ENCODE measurements around the gene UGGT2. TPM values are rescaled to one million over a fixed set of nuclear protein-coding genes. Genes with fewer than 3 reads are reported as not detected.
"Not testable (repeated sequence)": the region's sequence is repeated elsewhere in the genome, so short reads cannot be mapped to it uniquely, and the experiment has no call there.

Gene UGGT2
- total RNA-seq, 2 donors from 2014 or later: 17.3 to 25.6 TPM

DNA sequence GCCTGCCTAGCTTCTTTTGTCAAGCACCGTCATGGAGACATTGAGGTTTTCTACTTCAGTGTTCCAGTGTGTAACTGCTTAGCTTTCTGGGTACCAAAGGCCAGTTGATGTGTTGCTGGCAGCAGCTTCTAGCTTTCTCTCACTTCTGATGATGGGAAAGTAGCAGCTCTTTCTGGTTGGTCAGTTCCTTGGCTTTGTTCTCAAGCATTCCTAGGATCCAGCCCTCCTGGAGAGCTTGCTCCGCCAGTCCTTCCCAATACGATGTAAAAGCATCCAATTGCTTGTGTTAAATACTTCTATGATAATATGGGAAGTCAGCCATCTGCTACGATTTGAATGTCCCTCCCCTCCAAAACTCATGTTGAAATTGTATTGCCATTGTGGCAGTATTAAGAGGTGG lies 182.8 kb downstream of the UGGT2 start:
- Histone ChIP-seq H3K27me3 (no peaks in the 10 kb centered on the region), H3K36me3 (no peaks in the 10 kb centered on the region), H3K4me3 (no peak overlapping the region), H3K4me1 (no peaks in the 10 kb centered on the region), H3K27ac (no peak overlapping the region), H3K9me3 (no peaks in the 10 kb centered on the region)
- TF ChIP-seq, protein P1, sequence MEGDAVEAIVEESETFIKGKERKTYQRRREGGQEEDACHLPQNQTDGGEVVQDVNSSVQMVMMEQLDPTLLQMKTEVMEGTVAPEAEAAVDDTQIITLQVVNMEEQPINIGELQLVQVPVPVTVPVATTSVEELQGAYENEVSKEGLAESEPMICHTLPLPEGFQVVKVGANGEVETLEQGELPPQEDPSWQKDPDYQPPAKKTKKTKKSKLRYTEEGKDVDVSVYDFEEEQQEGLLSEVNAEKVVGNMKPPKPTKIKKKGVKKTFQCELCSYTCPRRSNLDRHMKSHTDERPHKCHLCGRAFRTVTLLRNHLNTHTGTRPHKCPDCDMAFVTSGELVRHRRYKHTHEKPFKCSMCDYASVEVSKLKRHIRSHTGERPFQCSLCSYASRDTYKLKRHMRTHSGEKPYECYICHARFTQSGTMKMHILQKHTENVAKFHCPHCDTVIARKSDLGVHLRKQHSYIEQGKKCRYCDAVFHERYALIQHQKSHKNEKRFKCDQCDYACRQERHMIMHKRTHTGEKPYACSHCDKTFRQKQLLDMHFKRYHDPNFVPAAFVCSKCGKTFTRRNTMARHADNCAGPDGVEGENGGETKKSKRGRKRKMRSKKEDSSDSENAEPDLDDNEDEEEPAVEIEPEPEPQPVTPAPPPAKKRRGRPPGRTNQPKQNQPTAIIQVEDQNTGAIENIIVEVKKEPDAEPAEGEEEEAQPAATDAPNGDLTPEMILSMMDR (IDR thresholded peaks at IDR 0.05): no peak
- no peak for DNase-seq (ENCODE audit: low spot score)

DNA sequence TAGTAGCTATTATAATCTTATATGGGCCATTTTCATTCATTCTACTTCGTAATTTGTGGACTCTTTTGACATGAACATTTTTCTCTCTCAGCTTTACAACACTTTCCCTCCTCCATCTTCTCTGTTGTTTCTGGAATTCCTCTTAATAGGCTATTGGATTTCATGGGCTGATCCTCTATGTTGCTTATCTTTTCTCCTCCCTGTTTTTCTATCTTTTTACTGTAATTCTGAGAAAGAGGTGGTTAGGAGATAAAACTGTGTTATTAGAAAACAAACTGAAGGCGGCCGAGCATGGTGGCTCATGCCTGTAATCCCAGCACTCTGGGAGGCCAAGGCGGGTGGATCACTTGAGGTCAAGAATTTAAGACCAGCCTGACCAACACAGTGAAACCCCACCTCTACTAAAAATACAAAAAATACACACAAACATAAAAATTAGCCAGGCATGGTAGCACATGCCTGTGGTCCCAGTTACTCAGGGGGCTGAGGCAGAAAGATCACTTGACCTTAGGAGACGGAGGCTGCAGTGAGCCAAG lies 188.1 kb downstream of the UGGT2 start:
- H3K4me3 ChIP-seq: no peak overlapping the region
- no peak for DNase-seq (ENCODE audit: low spot score)
- TF ChIP-seq, protein P1 (IDR thresholded peaks at IDR 0.05): no peak
- H3K9me3 ChIP-seq: no peaks in the 10 kb centered on the region
- no peaks in the 10 kb centered on the region for H3K4me1 ChIP-seq
- H3K36me3 ChIP-seq: peaks cover 7% of the 10 kb centered on the region
- no peak overlapping the region for H3K27ac ChIP-seq
- H3K27me3 ChIP-seq: no peaks in the 10 kb centered on the region

DNA sequence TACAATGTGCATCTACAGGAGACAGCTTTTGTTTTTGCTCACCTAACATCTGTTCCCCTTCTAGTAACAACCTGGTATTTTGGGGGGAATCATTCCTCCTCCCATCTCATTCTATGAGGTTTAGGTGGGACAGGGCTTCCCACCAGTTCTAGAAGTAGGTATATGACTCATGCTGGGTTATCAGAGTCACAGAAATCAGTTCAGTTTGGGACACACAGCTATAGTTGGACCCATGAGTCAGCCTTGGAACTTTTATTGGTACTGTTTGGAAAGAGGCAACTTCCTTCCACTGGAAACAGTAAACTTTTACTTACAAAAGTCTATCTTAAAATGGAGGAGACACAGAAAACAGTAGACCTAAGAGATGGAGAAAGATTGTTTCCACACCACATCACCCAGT lies 190.8 kb downstream of the UGGT2 start:
- Histone ChIP-seq H3K4me3 (no peak overlapping the region), H3K27me3 (no peaks in the 10 kb centered on the region), H3K27ac (no peak overlapping the region), H3K9me3 (no peaks in the 10 kb centered on the region), H3K36me3 (peaks cover 7% of the 10 kb centered on the region), H3K4me1 (no peaks in the 10 kb centered on the region)
- TF ChIP-seq, protein P1 (IDR thresholded peaks at IDR 0.05): no peak
- no peak for DNase-seq (ENCODE audit: low spot score)

GRCh38 chr13:95861296-95861695 lies 191.9 kb downstream of the UGGT2 start:
- H3K27me3 ChIP-seq: no peaks in the 10 kb centered on the region
- H3K27ac ChIP-seq: no peak overlapping the region
- H3K36me3 ChIP-seq: peaks cover 7% of the 10 kb centered on the region
- TF ChIP-seq, protein P1 (IDR thresholded peaks at IDR 0.05): no peak
- H3K9me3 ChIP-seq: no peaks in the 10 kb centered on the region
- no peaks in the 10 kb centered on the region for H3K4me1 ChIP-seq
- DNase-seq (ENCODE audit: low spot score): no peak
- no peak overlapping the region for H3K4me3 ChIP-seq

DNA sequence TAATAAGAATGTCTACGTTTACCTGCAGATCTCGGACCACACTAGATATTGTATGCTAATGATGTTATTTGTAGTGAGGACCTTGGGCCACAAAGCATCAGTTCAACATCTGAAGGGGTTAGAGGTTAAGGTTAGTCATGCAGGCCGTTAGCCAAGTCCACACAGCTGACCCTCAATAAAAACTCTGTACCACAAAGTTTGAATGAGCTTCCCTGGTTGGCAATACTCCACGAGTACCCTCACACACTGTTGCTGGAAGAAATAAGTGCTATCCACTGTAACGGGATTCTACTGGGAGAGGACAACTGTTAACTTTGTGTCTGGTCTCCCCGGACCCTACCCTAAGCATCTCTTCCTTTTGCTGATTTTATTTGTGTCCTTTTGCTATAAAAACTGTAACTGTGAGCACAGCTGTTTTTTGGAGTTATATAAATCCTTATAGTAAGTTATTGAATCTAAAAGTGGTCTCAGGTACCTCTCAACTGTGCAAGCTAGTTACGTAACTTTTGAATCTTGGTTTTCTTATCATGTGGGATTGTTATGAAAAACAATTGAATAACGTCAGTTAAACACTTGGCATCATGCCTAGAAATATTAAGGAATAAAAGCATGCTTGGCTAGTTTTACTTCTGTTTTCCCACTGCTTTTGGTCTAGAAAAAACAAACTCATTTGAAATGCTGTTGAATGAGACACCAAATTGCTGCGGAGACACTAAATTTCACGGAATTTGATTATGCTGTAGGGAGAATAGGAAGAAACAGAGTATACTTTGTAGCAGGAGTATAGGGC lies 194.7 kb downstream of the UGGT2 start:
- no peak for DNase-seq (ENCODE audit: low spot score)
- TF ChIP-seq, protein P1 (IDR thresholded peaks at IDR 0.05): no peak
- peaks cover 7% of the 10 kb centered on the region for H3K36me3 ChIP-seq
- H3K4me1 ChIP-seq: no peaks in the 10 kb centered on the region
- no peaks in the 10 kb centered on the region for H3K27me3 ChIP-seq
- no peak overlapping the region for H3K27ac ChIP-seq
- no peaks in the 10 kb centered on the region for H3K9me3 ChIP-seq
- no peak overlapping the region for H3K4me3 ChIP-seq

DNA sequence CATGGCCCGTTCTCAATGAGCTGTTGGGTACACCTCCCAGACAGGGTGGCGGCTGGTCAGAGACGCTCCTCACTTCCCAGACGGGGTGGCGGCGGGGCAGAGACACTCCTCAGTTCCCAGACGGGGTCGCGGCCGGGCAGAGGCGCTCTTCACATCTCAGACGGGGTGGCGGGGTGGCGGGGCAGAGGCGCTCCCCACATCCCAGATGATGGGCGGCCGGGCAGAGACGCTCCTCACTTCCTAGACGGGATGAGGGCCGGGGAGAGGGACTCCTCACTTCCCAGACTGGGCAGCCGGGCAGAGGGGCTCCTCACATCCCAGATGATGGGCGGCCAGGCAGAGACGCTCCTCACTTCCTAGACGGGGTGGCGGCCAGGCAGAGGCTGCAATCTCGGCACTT lies 207.5 kb downstream of the UGGT2 start:
- not testable (repeated sequence) for DNase-seq (ENCODE audit: low spot score)

More for the DNA sequence above, 207.5 kb downstream of the UGGT2 start:
- H3K9me3 ChIP-seq: peaks cover 0 to 14% of the 10 kb centered on the region in 2 donors
- not testable (repeated sequence) for H3K4me3 ChIP-seq, H3K4me1 ChIP-seq, H3K36me3 ChIP-seq, H3K27me3 ChIP-seq, H3K27ac ChIP-seq

All from right atrium auricular region (tissue), 2 donors.